Measurements from ENCODE around the gene UCK2.

UCK2 gene

GRCh38 chr1:165855010-165855838 lies 27.8 kb downstream of the UCK2 start:
- no peak for DNase-seq (ENCODE audit: low read depth)

GRCh38 chr1:165856021-165856420 lies 28.6 kb downstream of the UCK2 start:
- no peak for DNase-seq (ENCODE audit: low read depth)

GRCh38 chr1:165856606-165857005 lies 29.2 kb downstream of the UCK2 start:
- no peak for DNase-seq (ENCODE audit: low read depth)

GRCh38 chr1:165857046-165857801 lies 29.8 kb downstream of the UCK2 start:
- DNase-seq (ENCODE audit: low read depth) = no peak

- DNase-seq (ENCODE audit: low read depth) = no peak
These were observed 31.0 kb downstream of the UCK2 start for GRCh38 chr1:165858364-165858823.

GRCh38 chr1:165858967-165859845 lies 31.8 kb downstream of the UCK2 start:
- DNase-seq (ENCODE audit: low read depth) = no peak

- no peak for DNase-seq (ENCODE audit: low read depth)
These were observed 32.7 kb downstream of the UCK2 start for GRCh38 chr1:165860065-165860464.

- no peak for DNase-seq (ENCODE audit: low read depth)
These were observed 34.5 kb downstream of the UCK2 start for GRCh38 chr1:165861911-165862310.

GRCh38 chr1:165862448-165862847 lies 35.0 kb downstream of the UCK2 start:
- DNase-seq (ENCODE audit: low read depth) = no peak

- DNase-seq (ENCODE audit: low read depth) = no peak
These were observed 35.9 kb downstream of the UCK2 start for GRCh38 chr1:165863346-165863745.

GRCh38 chr1:165865633-165866340 lies 38.4 kb downstream of the UCK2 start:
- no peak for DNase-seq (ENCODE audit: low read depth)

- no peak for DNase-seq (ENCODE audit: low read depth)
These were observed 41.9 kb downstream of the UCK2 start for GRCh38 chr1:165869343-165869742.

GRCh38 chr1:165871311-165872067 lies 44.1 kb downstream of the UCK2 start:
- DNase-seq (ENCODE audit: low read depth) = peak; percentile 17

- no peak for DNase-seq (ENCODE audit: low read depth)
These were observed 46.1 kb downstream of the UCK2 start for GRCh38 chr1:165873481-165873880.

- no peak for DNase-seq (ENCODE audit: low read depth)
These were observed 47.2 kb downstream of the UCK2 start for GRCh38 chr1:165874643-165875042.

GRCh38 chr1:165875171-165875570 lies 47.8 kb downstream of the UCK2 start:
- DNase-seq (ENCODE audit: low read depth) = no peak

- no peak for DNase-seq (ENCODE audit: low read depth)
These were observed 48.2 kb downstream of the UCK2 start for GRCh38 chr1:165875604-165876003.

GRCh38 chr1:165876121-165876520 lies 48.7 kb downstream of the UCK2 start:
- no peak for DNase-seq (ENCODE audit: low read depth)

GRCh38 chr1:165877411-165877810 lies 50.0 kb downstream of the UCK2 start:
- DNase-seq (ENCODE audit: low read depth) = no peak

GRCh38 chr1:165877940-165878556 lies 50.6 kb downstream of the UCK2 start:
- no peak for DNase-seq (ENCODE audit: low read depth)

Measured in stimulated activated CD8-positive, alpha-beta memory T cell treated with anti-CD3 and anti-CD28 coated beads, Interleukin-4, amount 100 ng/mL, for 24 hours (primary cell).